LNCAP (cell line): Measurements from ENCODE around the gene CDC14A.

Experiments used
- TF ChIP-seq, protein P1 (sequence below): fragments of 450-650 bp; IDR thresholded peaks from 2 replicates; pipeline ENCODE4 v1.5.1; 2017; ENCODE audit warnings: mild to moderate bottlenecking

CDC14A gene

DNA sequence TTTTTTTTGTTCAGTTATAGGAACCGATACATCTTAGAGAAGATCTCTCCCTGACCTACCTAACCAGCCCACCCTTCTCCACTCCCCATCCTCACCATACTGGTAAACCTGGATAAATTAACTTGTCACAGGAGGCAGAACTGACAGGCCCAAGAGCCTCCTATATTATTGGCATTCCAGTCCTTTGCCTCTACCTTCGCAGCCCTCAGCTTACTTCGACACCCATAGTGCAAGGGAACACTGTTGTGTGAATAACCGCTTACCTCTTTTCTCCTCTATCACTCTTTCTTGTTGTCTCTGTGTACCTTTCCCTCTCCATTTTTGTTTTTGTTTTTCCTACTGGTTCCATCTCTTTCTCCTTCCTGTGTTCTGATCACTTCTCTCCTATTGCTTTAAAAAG, 58.7 kb downstream of the CDC14A start:
- TF ChIP-seq, protein P1, sequence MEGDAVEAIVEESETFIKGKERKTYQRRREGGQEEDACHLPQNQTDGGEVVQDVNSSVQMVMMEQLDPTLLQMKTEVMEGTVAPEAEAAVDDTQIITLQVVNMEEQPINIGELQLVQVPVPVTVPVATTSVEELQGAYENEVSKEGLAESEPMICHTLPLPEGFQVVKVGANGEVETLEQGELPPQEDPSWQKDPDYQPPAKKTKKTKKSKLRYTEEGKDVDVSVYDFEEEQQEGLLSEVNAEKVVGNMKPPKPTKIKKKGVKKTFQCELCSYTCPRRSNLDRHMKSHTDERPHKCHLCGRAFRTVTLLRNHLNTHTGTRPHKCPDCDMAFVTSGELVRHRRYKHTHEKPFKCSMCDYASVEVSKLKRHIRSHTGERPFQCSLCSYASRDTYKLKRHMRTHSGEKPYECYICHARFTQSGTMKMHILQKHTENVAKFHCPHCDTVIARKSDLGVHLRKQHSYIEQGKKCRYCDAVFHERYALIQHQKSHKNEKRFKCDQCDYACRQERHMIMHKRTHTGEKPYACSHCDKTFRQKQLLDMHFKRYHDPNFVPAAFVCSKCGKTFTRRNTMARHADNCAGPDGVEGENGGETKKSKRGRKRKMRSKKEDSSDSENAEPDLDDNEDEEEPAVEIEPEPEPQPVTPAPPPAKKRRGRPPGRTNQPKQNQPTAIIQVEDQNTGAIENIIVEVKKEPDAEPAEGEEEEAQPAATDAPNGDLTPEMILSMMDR: no peak

DNA sequence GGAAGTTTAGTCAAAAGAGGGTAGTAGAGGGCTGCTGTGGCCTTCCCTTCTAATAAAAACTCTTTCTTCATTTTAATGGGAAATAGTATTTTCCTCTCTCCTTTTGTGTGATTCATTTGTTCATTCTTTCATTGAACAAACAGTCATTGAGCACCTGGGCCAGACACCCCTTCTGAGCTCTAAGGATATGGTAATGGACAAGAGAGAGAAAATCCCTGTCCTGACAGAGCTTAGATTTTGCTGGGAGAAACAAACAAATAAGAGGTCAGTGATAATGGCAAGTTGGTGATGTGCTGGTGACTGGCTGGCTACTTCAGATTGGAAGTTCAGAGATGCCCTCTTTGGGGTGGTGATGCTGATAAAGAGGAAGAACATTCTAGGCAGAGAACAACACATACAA, 59.3 kb downstream of the CDC14A start:
- TF ChIP-seq, protein P1: no peak

DNA sequence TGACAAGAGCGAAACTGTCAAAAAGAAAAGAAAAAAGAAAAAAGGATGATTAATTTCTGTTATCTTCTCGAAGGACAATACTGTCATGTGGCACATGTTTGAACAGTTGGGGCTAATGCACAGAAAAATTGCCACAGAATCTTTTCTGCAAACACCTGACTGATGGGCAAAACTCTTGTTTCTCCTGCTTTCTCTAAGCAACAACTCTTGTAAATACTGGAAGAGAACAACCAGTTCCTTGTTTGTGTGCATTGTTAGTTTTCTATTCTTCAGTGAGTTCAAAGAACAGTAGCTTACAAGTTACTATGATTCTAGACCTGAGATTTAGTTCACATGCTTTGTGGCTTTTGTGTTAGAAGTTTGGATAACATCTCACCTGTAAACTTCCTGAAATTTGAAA, 60.7 kb downstream of the CDC14A start:
- TF ChIP-seq, protein P1: no peak

DNA sequence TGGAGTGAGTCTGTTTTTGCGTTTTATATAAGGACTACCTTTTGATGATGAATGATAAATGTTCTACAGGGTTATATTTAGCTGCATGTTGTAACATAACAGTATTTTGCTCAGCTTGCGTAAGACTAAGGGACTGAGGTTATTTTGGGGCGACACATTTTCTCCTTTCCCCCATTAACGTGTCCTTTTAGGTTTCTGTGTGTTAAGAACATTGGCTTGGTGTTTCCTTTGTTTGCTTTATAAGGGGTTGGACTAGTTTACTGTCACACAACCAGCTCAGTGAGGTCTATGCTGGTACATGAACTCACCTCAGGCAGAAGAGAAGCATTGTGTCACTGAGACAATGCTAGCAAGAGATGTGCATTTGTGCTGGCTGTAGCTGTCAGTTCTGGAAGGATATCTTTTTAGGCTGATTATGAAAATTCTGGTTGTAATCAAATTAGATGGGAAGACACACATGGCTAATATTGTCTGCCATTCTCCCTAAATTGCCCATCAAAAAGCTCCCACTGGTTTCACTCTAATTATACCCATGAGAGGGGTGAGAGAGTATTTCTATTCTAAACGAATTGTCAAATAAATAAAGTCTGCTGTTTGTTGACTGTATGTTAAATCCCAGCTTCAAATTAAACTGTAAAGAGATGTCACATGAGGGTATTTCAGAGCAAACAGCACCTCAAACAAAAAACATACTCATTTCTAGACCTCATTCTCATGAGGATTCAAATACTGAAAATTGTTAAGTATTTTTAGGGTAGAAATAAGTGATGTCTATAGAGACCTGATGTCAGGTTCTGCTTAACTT, 62.6 kb downstream of the CDC14A start:
- TF ChIP-seq, protein P1: no peak

DNA sequence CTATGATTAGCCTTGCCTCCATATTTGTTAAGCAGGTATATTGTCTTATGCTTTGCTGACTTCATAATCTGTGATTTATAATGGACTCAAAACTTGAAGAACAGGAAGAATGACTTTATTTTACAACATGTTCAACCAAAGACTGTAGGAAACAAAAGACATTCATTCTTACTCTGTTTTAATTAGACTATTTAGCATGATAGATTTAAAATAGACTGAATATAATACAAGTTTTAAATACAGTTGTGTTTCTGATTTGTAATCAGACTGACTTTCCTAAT, 63.1 kb downstream of the CDC14A start:
- TF ChIP-seq, protein P1: no peak

DNA sequence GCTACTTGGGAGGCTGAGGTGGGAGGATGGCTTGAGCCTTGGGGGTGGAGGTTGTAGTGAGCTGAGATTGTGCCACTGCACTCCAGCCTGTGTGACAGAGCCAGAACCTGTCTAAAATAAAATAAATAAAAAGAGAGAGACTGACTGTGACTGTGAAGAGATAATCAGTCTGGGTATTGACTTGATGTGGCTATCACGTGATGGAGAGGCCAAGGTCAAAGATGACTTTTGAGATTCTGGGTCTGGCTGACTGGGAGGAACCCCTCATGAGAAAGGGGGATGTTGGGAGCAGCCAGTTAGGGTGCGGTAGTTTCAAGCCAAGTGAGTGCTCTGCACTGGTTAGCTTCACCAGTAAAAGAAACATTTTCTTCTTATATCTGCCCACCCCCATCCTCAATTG, 66.8 kb downstream of the CDC14A start:
- TF ChIP-seq, protein P1: no peak

DNA sequence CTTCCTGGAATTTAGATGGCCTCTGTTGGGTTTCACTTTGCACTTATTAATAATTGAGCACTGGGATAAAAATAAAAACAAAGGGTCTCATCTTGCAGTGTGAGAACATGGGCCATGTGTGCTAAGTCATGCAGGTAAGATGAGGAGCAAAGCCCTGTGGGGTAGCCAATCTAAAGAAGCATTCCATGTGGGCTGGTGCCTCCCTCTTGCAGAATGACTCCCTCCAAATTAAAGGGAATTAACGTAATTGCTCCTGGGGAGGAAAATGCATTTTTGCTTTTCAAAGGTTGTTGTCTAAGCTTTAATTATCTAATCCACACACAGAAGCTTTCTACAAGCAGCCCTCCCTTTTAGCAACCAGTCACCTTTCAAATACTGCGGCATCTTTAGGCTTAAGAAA, 69.8 kb downstream of the CDC14A start:
- TF ChIP-seq, protein P1: no peak

DNA sequence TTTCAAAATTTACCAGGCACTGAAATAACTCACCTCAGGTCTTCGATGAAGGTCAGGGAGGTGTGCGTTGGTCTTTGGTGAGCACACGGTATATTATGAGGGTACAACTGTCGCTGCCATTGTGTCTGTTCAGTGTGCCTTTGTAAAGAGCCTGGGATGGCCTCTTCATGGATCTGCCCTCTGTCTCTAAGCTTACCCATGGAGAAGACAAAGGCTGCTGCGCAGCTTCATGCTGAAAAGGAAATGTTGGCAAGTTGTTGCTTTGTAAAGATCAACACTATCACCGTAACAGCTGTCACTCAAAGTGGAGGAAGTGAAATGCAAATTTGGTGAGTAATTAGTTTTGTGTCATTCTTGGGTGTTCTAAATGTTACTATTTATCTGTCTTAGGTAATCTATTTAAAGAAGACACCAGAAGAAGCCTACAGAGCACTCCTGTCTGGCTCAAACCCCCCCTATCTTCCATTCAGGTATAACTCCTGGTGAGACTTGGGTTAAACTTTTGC, 71.6 kb downstream of the CDC14A start:
- TF ChIP-seq, protein P1: no peak
